Calu3 (cell line): ENCODE data around the gene PDLIM1. TPM values are rescaled to one million over a fixed set of nuclear protein-coding genes. Genes with fewer than 3 reads are reported as not detected.
A peak's percentile ranks its signal among the peaks of the same experiment; 100 is the strongest.

Source experiments
- BruUV-seq: library from RNA; stranded (reverse); fragments of 400-500 nt; replicated peaks from 2 replicates; lab custom pipeline; 2021; lab: Mats Ljungman, UMichigan
- CTCF ChIA-PET: fragments of 300-600 bp; sonication (Branson Sonifier 250); formaldehyde crosslinking; loops from one replicate; lab custom pipeline; 2022; ENCODE audit warnings: antibody characterized with exemption; lab: Charles Lee
- DNase-seq: peaks from one replicate; pipeline ENCODE4 v3.0.0; 2022
- H3K27ac Mint-ChIP-seq: one replicate; pipeline ENCODE4 v1.8.0; 2022; ENCODE audit warnings: mixed read lengths; ENCODE audit not compliant: unreplicated experiment
- H3K27me3 Mint-ChIP-seq: one replicate; pipeline ENCODE4 v1.8.0; 2022; ENCODE audit warnings: mixed read lengths; ENCODE audit not compliant: unreplicated experiment
- H3K36me3 Mint-ChIP-seq: one replicate; pipeline ENCODE4 v1.8.0; 2022; ENCODE audit warnings: mild to moderate bottlenecking, moderate library complexity, mixed read lengths; ENCODE audit not compliant: insufficient read depth, unreplicated experiment
- H3K4me1 Mint-ChIP-seq: one replicate; pipeline ENCODE4 v1.8.0; 2022; ENCODE audit warnings: mild to moderate bottlenecking, low read depth, mixed read lengths; ENCODE audit not compliant: unreplicated experiment
- H3K4me3 Mint-ChIP-seq: one replicate; pipeline ENCODE4 v1.8.0; 2022; ENCODE audit warnings: mild to moderate bottlenecking, low read depth, moderate library complexity, mixed read lengths; ENCODE audit not compliant: unreplicated experiment
- H3K9me3 Mint-ChIP-seq: one replicate; pipeline ENCODE4 v1.8.0; 2022; ENCODE audit warnings: low read depth, mixed read lengths; ENCODE audit not compliant: unreplicated experiment
- CTCF ChIP-seq: fragments of 200-600 bp; IDR thresholded peaks from one replicate; pipeline ENCODE4 v1.8.0; 2022; ENCODE audit warnings: antibody characterized with exemption; ENCODE audit not compliant: unreplicated experiment
- intact Hi-C: fragments of 100-400 bp; cut with micrococcal nuclease; formaldehyde crosslinking; loops from one replicate; pipeline ENCODE4 v1.10.0; 2022; ENCODE audit not compliant: unreplicated experiment
- total RNA-seq: library from RNA; stranded (reverse); gene quantifications from 2 replicates; pipeline ENCODE4 v1.2.3, GENCODE V29; 2022

The PDLIM1 gene
- total RNA-seq, 1 experiment from 2014 or later = 49.7 TPM

GRCh38 chr10:95293631-95294030 is 2.8 kb upstream of the PDLIM1 start:
- BruUV-seq = no TSS peak
- Mint-ChIP-seq H3K27ac (no peak overlapping the region), H3K9me3 (no peaks in the 10 kb centered on the region), H3K4me3 (no peak overlapping the region), H3K4me1 (peaks cover 9% of the 10 kb centered on the region), H3K27me3 (no peaks in the 10 kb centered on the region), H3K36me3 (peaks cover 32% of the 10 kb centered on the region)
- CTCF ChIA-PET = no interaction called here
- intact Hi-C loops = no loop called here
- no peak for TF ChIP-seq CTCF
- no peak for DNase-seq

- peak overlapping the region; percentile 44 for H3K27ac Mint-ChIP-seq
- no peaks in the 10 kb centered on the region for H3K27me3 Mint-ChIP-seq
- DNase-seq = no peak
- TF ChIP-seq CTCF = no peak
- TSS peak; percentile 86 for BruUV-seq
- intact Hi-C loops = no loop called here
- H3K4me1 Mint-ChIP-seq = peaks cover 26% of the 10 kb centered on the region
- CTCF ChIA-PET = interaction anchor here (1.2 kb wide), 1 partner anchor 27 kb away, joined by 8 read pairs; no protein-coding TSS in a partner anchor
- H3K9me3 Mint-ChIP-seq = no peaks in the 10 kb centered on the region
- peak overlapping the region; percentile 74 for H3K4me3 Mint-ChIP-seq
- H3K36me3 Mint-ChIP-seq = peaks cover 32% of the 10 kb centered on the region
Measured at GRCh38 chr10:95291365-95292039, 699 bp upstream of the PDLIM1 start.

GRCh38 chr10:95289921-95290421 is 832 bp downstream of the PDLIM1 start:
- BruUV-seq = TSS peak; percentile 39
- CTCF ChIA-PET = interaction anchor here (0.9 kb wide), 1 partner anchor 12 kb away, joined by 3 read pairs; no protein-coding TSS in a partner anchor
- no peak for TF ChIP-seq CTCF
- no peaks in the 10 kb centered on the region for H3K27me3 Mint-ChIP-seq
- H3K4me3 Mint-ChIP-seq = peak overlapping the region; percentile 74
- peaks cover 26% of the 10 kb centered on the region for H3K4me1 Mint-ChIP-seq
- no peak for DNase-seq
- intact Hi-C loops = no loop called here
- peaks cover 24% of the 10 kb centered on the region for H3K36me3 Mint-ChIP-seq
- peak overlapping the region; percentile 85 for H3K27ac Mint-ChIP-seq
- H3K9me3 Mint-ChIP-seq = no peaks in the 10 kb centered on the region

- intact Hi-C loops = no loop called here
- no peak for DNase-seq
- Mint-ChIP-seq H3K27me3 (no peaks in the 10 kb centered on the region), H3K4me3 (peak overlapping the region; percentile 74), H3K4me1 (peaks cover 26% of the 10 kb centered on the region), H3K27ac (peak overlapping the region; percentile 85), H3K9me3 (no peaks in the 10 kb centered on the region), H3K36me3 (peaks cover 23% of the 10 kb centered on the region)
- no TSS peak for BruUV-seq
- no peak for TF ChIP-seq CTCF
- CTCF ChIA-PET = interaction anchor here (0.9 kb wide), 1 partner anchor 11 kb away, joined by 3 read pairs; no protein-coding TSS in a partner anchor
Measured at GRCh38 chr10:95289003-95289920, 1.5 kb downstream of the PDLIM1 start.
